A549 (cell line): ENCODE data around the gene MPP4. TPM values are rescaled to one million over a fixed set of nuclear protein-coding genes. Genes with fewer than 3 reads are reported as not detected.

ENCODE experiments used
- ATAC-seq, 2 experiments: fragments of 200-7000 bp in 1 of 2; fragments of >200 bp in 1 of 2; cut with Nextera tagmentation in 1 of 2; cut with Tn5 transposase in 1 of 2; 3 replicates each; pipeline versions ENCODE4 v1.8.0 to v1.9.1; 2018 to 2020; ENCODE audit warnings: mild to moderate bottlenecking in 1 of 2, moderate library complexity in 1 of 2
- CTCF ChIA-PET: fragments of 300-600 bp; sonication (Branson Sonifier 250); formaldehyde crosslinking; extraction: SDS; loops from one replicate; lab custom pipeline; 2021; ENCODE audit warnings: antibody characterized with exemption, inconsistent platforms; lab: Yijun Ruan, JAX
- POLR2A ChIA-PET: fragments of 350-600 bp; formaldehyde crosslinking; extraction: SDS; loops from one replicate; lab custom pipeline; 2021; ENCODE audit warnings: antibody characterized with exemption, inconsistent platforms; lab: Yijun Ruan, JAX
- DNase-seq, 2 experiments: peaks; one replicate each; pipeline versions ENCODE4 v3.0.0 to v3.0.0-alpha.2; 2011 to 2016; ENCODE audit warnings: low read depth in 1 of 2, low spot score in 1 of 2
- FAIRE-seq: peaks from 2 replicates; lab custom pipeline; 2011; peaks lifted over from hg19 to GRCh38; lab: Jason Lieb, UNC
- H3K27ac ChIP-seq, 2 experiments: fragments of >200 bp; sonication (Bioruptor Twin); formaldehyde crosslinking; 3 replicates each; pipeline ENCODE4 v1.5.1; 2016 to 2017
- H3K4me1 ChIP-seq: fragments of >200 bp; sonication (Bioruptor Twin); formaldehyde crosslinking; 3 replicates; pipeline ENCODE4 v1.6.1; 2016
- H3K4me2 ChIP-seq: fragments of >200 bp; sonication (Bioruptor Twin); formaldehyde crosslinking; 3 replicates; pipeline ENCODE4 v1.6.1; 2016
- H3K4me3 ChIP-seq: fragments of >200 bp; sonication (Bioruptor Twin); formaldehyde crosslinking; 3 replicates; pipeline ENCODE4 v1.5.1; 2016
- H3K9me3 ChIP-seq: fragments of >200 bp; sonication (Bioruptor Twin); formaldehyde crosslinking; 3 replicates; pipeline ENCODE4 v1.6.1; 2016
- EHF ChIP-seq: fragments of 250-450 bp; sonication (Bioruptor Pico); IDR thresholded peaks from 2 replicates; pipeline ENCODE4 v1.5.0; 2020; ENCODE audit warnings: mild to moderate bottlenecking
- GATA3 ChIP-seq: IDR thresholded peaks from 2 replicates; pipeline ENCODE4 v1.6.1; 2012; ENCODE audit warnings: borderline replicate concordance
- HDAC2 ChIP-seq: fragments of 200-600 bp; sonication (generic); IDR thresholded peaks from 2 replicates; pipeline ENCODE4 v1.6.1; 2016
- HEYL ChIP-seq: fragments of 250-450 bp; sonication (Bioruptor Pico); IDR thresholded peaks from 2 replicates; pipeline ENCODE4 v1.8.0; 2021; ENCODE audit warnings: mild to moderate bottlenecking, moderate library complexity
- HOXB5 ChIP-seq: fragments of 250-450 bp; sonication (Bioruptor Pico); IDR thresholded peaks from 2 replicates; pipeline ENCODE4 v1.5.0; 2020; ENCODE audit warnings: mild to moderate bottlenecking, moderate library complexity
- JUN ChIP-seq, 2 experiments: fragments of >200 bp; sonication (Bioruptor Twin); formaldehyde crosslinking; IDR thresholded peaks; 2 replicates in 1 of 2; 3 replicates in 1 of 2; pipeline ENCODE4 v1.6.1; 2016 to 2017
- KDM1A ChIP-seq: fragments of 200-600 bp; sonication (generic); IDR thresholded peaks from 2 replicates; pipeline ENCODE4 v1.6.1; 2016; ENCODE audit warnings: low read depth, mild to moderate bottlenecking
- MAZ ChIP-seq: fragments of 150-350 bp; IDR thresholded peaks from 2 replicates; pipeline ENCODE4 v1.6.1; 2014; ENCODE audit warnings: antibody characterized with exemption, low read depth, low read length, borderline replicate concordance
- NR3C1 ChIP-seq: fragments of >200 bp; sonication (Bioruptor Twin); formaldehyde crosslinking; IDR thresholded peaks from 3 replicates; pipeline ENCODE4 v1.6.1; 2017
- RAD21 ChIP-seq, 2 experiments: fragments of >200 bp in 1 of 2; sonication (Bioruptor Twin) in 1 of 2; formaldehyde crosslinking in 1 of 2; IDR thresholded peaks in 1 of 2; conservative IDR thresholded peaks in 1 of 2; 2 replicates in 1 of 2; 3 replicates in 1 of 2; pipeline ENCODE4 v1.6.1; 2012 to 2018; ENCODE audit warnings: inconsistent platforms in 1 of 2
- RFX5 ChIP-seq: fragments of 450-650 bp; IDR thresholded peaks from 2 replicates; pipeline ENCODE4 v1.7.1; 2014; ENCODE audit warnings: antibody characterized with exemption, mild to moderate bottlenecking, moderate library complexity
- RNF2 ChIP-seq: fragments of 200-600 bp; sonication (generic); IDR thresholded peaks from 2 replicates; pipeline ENCODE4 v1.6.1; 2016; ENCODE audit warnings: low read depth, mild to moderate bottlenecking, antibody characterized with exemption, moderate library complexity, borderline replicate concordance
- TFCP2L1 ChIP-seq: fragments of 250-450 bp; sonication (Bioruptor Pico); IDR thresholded peaks from 2 replicates; pipeline ENCODE4 v1.5.0; 2021; ENCODE audit warnings: mild to moderate bottlenecking
- ZSCAN20 ChIP-seq: fragments of 250-450 bp; sonication (Bioruptor Pico); IDR thresholded peaks from 2 replicates; pipeline ENCODE4 v1.8.0; 2022; ENCODE audit warnings: mild to moderate bottlenecking, moderate library complexity
- WGBS: methylation state at CpG from one replicate; pipeline ENCODE4 v1.1.6; 2017; ENCODE audit errors: missing lambda C conversion rate; 5-methylcytosine and 5-hydroxymethylcytosine counted together
- polyA plus RNA-seq, 4 experiments: library from polyadenylated mRNA; depleted of rRNA in 3 of 4; stranded (reverse); fragments of >200 nt; fragmentation: RNase III in 1 of 4; extraction: RNeasy Plus Mini Kit Qiagen cat#74134 plus additional on column Dnase treatment in 1 of 4; gene quantifications; 2 replicates in 3 of 4; 3 replicates in 1 of 4; pipeline ENCODE4 v1.2.3, GENCODE V29; 2011 to 2017
- TF ChIP-seq, protein P1 (sequence below): IDR thresholded peaks from 2 replicates; pipeline ENCODE4 v1.6.1; 2012
- TF ChIP-seq, protein P2 (sequence below): fragments of 250-450 bp; sonication (Bioruptor Pico); IDR thresholded peaks from 2 replicates; pipeline ENCODE4 v1.5.0; 2020; ENCODE audit warnings: low read depth, mild to moderate bottlenecking, moderate library complexity
- TF ChIP-seq, protein P3 (sequence below): fragments of >200 bp; sonication (Bioruptor Twin); formaldehyde crosslinking; IDR thresholded peaks from 3 replicates; pipeline ENCODE4 v1.5.1; 2016
- TF ChIP-seq, protein P4 (sequence below): IDR thresholded peaks from 2 replicates; pipeline ENCODE4 v1.6.1; 2012
- TF ChIP-seq, protein P5 (sequence below): fragments of >200 bp; sonication (Bioruptor Twin); formaldehyde crosslinking; IDR thresholded peaks from 3 replicates; pipeline ENCODE4 v1.6.1; 2016
- TF ChIP-seq, protein P6 (sequence below): fragments of 200-600 bp; sonication (generic); IDR thresholded peaks from 2 replicates; pipeline ENCODE4 v1.6.1; 2016; ENCODE audit warnings: antibody characterized with exemption, mild to moderate bottlenecking, moderate library complexity

MPP4 gene
- polyA plus RNA-seq, 2 of the 4 experiments (the other 2 are of a cell fraction) = 0.06 to 0.19 TPM

DNA sequence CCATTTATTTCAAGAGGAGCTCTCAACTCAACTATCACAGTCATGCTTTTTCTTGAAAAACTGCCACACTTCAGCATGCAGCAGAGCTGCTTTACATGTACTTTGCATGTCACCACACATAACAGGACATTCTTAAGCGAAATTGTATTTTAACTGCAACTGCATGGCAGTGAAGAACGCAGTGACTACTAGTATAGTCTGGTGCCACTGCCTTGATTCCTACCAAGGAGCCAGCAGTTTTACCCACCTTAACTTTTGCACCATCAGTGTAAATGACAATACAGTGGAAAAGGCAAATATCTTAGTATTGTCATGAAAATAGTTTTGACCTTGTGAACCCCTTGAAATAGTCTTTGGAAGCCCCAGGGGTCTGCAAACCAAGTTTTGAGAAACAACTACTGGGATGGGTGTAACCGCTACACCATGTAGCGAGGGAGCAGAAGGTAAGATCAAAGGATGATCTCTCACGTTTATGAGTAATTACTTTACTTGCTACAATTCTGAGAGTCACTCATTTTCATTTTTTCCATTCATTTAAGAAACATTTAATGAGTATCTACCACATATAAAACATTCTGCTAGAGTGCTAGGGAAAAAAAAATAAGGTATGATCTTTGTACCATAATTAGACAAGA, 32.3 kb upstream of the MPP4 start:
- H3K9me3 ChIP-seq = no peaks in the 10 kb centered on the region
- no peak for TF ChIP-seq KDM1A
- TF ChIP-seq ZSCAN20 = no peak
- TF ChIP-seq, protein P1, sequence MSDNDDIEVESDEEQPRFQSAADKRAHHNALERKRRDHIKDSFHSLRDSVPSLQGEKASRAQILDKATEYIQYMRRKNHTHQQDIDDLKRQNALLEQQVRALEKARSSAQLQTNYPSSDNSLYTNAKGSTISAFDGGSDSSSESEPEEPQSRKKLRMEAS = no peak
- TF ChIP-seq, protein P2, sequence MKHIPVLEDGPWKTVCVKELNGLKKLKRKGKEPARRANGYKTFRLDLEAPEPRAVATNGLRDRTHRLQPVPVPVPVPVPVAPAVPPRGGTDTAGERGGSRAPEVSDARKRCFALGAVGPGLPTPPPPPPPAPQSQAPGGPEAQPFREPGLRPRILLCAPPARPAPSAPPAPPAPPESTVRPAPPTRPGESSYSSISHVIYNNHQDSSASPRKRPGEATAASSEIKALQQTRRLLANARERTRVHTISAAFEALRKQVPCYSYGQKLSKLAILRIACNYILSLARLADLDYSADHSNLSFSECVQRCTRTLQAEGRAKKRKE (CRISPR knock-in tag) = no peak
- TF ChIP-seq HOXB5 (CRISPR knock-in tag) = no peak
- TF ChIP-seq, protein P3, sequence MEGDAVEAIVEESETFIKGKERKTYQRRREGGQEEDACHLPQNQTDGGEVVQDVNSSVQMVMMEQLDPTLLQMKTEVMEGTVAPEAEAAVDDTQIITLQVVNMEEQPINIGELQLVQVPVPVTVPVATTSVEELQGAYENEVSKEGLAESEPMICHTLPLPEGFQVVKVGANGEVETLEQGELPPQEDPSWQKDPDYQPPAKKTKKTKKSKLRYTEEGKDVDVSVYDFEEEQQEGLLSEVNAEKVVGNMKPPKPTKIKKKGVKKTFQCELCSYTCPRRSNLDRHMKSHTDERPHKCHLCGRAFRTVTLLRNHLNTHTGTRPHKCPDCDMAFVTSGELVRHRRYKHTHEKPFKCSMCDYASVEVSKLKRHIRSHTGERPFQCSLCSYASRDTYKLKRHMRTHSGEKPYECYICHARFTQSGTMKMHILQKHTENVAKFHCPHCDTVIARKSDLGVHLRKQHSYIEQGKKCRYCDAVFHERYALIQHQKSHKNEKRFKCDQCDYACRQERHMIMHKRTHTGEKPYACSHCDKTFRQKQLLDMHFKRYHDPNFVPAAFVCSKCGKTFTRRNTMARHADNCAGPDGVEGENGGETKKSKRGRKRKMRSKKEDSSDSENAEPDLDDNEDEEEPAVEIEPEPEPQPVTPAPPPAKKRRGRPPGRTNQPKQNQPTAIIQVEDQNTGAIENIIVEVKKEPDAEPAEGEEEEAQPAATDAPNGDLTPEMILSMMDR = no peak
- TF ChIP-seq MAZ = no peak
- no peak for TF ChIP-seq RNF2
- TF ChIP-seq, protein P4, sequence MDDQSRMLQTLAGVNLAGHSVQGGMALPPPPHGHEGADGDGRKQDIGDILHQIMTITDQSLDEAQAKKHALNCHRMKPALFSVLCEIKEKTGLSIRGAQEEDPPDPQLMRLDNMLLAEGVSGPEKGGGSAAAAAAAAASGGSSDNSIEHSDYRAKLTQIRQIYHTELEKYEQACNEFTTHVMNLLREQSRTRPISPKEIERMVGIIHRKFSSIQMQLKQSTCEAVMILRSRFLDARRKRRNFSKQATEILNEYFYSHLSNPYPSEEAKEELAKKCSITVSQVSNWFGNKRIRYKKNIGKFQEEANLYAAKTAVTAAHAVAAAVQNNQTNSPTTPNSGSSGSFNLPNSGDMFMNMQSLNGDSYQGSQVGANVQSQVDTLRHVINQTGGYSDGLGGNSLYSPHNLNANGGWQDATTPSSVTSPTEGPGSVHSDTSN = no peak
- TF ChIP-seq, protein P5, sequence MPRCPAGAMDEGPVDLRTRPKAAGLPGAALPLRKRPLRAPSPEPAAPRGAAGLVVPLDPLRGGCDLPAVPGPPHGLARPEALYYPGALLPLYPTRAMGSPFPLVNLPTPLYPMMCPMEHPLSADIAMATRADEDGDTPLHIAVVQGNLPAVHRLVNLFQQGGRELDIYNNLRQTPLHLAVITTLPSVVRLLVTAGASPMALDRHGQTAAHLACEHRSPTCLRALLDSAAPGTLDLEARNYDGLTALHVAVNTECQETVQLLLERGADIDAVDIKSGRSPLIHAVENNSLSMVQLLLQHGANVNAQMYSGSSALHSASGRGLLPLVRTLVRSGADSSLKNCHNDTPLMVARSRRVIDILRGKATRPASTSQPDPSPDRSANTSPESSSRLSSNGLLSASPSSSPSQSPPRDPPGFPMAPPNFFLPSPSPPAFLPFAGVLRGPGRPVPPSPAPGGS = no peak
- no peak for TF ChIP-seq TFCP2L1
- TF ChIP-seq NR3C1 = no peak
- TF ChIP-seq JUN (IDR thresholded peaks at IDR 0.05) = no peak
- TF ChIP-seq GATA3 = no peak
- TF ChIP-seq RFX5 = no peak
- TF ChIP-seq RAD21 (conservative IDR thresholded peaks at IDR 0.05 in 1 of 2, IDR thresholded peaks at IDR 0.05 in 1 of 2) = no peak
- TF ChIP-seq HDAC2 = no peak
- no peak for TF ChIP-seq EHF (CRISPR knock-in tag)
- TF ChIP-seq HEYL = no peak
- TF ChIP-seq, protein P6, sequence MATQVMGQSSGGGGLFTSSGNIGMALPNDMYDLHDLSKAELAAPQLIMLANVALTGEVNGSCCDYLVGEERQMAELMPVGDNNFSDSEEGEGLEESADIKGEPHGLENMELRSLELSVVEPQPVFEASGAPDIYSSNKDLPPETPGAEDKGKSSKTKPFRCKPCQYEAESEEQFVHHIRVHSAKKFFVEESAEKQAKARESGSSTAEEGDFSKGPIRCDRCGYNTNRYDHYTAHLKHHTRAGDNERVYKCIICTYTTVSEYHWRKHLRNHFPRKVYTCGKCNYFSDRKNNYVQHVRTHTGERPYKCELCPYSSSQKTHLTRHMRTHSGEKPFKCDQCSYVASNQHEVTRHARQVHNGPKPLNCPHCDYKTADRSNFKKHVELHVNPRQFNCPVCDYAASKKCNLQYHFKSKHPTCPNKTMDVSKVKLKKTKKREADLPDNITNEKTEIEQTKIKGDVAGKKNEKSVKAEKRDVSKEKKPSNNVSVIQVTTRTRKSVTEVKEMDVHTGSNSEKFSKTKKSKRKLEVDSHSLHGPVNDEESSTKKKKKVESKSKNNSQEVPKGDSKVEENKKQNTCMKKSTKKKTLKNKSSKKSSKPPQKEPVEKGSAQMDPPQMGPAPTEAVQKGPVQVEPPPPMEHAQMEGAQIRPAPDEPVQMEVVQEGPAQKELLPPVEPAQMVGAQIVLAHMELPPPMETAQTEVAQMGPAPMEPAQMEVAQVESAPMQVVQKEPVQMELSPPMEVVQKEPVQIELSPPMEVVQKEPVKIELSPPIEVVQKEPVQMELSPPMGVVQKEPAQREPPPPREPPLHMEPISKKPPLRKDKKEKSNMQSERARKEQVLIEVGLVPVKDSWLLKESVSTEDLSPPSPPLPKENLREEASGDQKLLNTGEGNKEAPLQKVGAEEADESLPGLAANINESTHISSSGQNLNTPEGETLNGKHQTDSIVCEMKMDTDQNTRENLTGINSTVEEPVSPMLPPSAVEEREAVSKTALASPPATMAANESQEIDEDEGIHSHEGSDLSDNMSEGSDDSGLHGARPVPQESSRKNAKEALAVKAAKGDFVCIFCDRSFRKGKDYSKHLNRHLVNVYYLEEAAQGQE = no peak
- no peak overlapping the region for H3K4me3 ChIP-seq
- H3K27ac ChIP-seq = no peak overlapping the region
- no peaks in the 10 kb centered on the region for H3K4me1 ChIP-seq
- no peak overlapping the region for H3K4me2 ChIP-seq
- no peak for DNase-seq
- no peak for ATAC-seq
- CTCF ChIA-PET = interaction anchor here (1.5 kb wide), 1 partner anchor 9 kb away, joined by 5 read pairs; no protein-coding TSS in a partner anchor
- POLR2A ChIA-PET = no interaction called here
- 84% methylated on average over 5 of the region's 5 CpGs for WGBS
- FAIRE-seq = no peak
